NCI-H128 (cell line): ENCODE results near the gene CPED1.
"Not testable (repeated sequence)": the region's sequence is repeated elsewhere in the genome, so short reads cannot be mapped to it uniquely, and the experiment has no call there.

Experiments
- DNase-seq: peaks from one replicate; lab custom pipeline; 2025; ENCODE audit not compliant: unreplicated experiment; lab: John Stamatoyannopoulos, UW

CPED1 gene

DNA sequence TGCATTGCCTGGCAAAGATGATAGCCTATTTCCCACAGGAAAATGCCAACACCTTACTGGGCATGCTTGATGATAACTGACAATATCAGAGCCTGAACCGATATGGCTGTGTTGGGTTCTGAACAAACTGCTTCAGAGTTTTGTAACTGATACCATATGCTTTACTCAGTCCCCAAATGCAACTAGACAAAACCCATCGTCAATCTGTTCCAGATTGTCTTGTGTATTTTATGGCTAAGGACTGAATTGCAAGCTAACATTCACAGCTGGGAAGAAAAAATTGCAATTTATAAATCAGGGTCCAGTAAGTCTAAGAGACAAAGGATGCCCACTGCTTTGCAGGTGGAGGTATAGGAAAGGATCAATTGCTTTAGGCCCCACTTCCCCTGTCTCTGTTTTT, 223.5 kb downstream of the CPED1 start:
- DNase-seq = no peak

DNA sequence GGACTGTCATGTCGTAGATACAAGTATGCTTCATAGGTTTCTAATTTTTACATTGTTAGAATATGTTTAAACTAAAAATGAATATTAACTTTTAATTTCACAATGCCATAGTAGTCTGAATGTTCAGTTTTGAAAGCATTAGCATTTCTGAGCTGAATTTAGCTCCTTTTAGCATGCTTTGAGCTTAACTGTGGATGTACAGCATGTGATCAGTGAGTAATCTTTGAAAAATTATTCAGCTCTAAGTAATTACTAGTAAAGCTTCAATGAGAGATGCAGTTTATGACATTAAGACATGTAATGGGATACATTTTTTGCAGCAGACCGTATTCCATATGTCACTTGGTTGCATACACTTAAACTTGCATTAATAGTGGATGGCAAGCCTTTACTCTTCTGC, 226.1 kb downstream of the CPED1 start:
- no peak for DNase-seq

- DNase-seq = no peak
These were observed 230.5 kb downstream of the CPED1 start for GRCh38 chr7:121219026-121219425.

DNA sequence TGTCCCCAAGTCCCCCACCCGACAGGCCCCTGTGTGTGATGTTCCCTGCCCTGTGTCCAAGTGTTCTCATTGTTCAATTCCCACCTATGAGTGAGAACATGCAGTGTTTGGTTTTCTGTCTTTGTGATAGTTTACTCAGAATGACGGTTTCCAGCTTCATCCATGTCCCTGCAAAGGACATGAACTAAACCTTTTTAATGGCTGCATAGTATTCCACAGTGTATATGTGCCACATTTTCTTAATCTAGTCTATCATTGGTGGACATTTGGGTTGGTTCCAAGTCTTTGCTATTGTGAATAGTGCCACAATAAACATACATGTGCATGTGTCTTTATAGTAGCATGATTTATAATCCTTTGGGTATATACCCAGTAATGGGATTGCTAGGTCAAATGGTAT, 232.6 kb downstream of the CPED1 start:
- DNase-seq = not testable (repeated sequence)

GRCh38 chr7:121228779-121229178, 240.3 kb downstream of the CPED1 start:
- no peak for DNase-seq

DNA sequence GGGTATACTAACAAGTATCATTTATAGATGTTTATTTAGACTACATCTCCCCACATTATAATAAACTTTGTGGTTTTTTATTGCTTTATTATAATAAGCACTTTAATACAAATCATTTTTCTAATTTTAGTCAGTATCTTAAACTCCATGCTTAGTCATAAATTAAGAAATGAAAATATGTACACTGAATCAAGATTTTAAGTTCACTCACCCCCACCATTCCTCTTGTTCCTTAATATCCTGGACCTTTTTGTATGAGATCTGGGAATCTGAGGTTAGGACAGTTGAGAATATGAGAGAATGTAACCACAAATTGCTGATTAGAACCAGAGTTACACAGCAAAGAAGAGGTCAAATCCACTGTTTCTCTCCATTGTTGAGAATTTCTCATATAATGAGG, 246.7 kb downstream of the CPED1 start:
- DNase-seq = no peak

DNA sequence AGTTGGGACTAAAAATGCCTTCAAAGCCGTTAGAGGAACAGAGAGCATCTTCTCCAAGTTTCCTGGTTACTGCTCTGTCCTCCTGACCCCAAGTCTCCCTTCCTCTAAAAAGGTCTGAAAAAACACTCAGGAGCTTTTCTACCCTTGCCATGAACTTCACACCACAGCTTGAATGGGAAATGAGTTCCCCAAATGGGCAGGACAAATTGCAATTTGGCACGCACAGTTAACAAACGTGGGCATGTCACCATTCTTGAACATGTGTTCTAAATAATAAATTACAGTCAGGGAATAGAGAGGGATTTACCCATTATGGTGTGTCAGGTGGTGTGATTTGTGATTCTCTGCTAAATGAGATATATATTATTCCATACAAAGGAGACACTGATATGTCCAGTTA, 249.1 kb downstream of the CPED1 start:
- DNase-seq = no peak

GRCh38 chr7:121244120-121244870, 255.8 kb downstream of the CPED1 start:
- DNase-seq = no peak

DNA sequence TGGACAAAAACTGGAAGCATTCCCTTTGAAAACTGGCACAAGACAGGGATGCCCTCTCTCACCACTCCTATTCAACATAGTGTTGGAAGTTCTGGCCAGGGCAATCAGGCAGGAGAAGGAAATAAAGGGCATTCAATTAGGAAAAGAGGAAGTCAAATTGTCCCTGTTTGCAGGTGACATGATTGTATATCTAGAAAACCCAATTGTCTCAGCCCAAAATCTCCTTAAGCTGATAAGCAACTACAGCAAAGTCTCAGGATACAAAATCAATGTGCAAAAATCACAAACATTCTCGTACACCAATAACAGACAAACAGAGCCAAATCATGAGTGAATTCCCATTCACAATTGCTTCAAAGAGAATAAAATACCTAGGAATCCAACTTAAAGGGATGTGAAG, 262.9 kb downstream of the CPED1 start:
- not testable (repeated sequence) for DNase-seq

- DNase-seq = not testable (repeated sequence)
These were observed 264.2 kb downstream of the CPED1 start for GRCh38 chr7:121252523-121253235.

GRCh38 chr7:121259826-121260225, 271.3 kb downstream of the CPED1 start:
- DNase-seq = no peak

DNA sequence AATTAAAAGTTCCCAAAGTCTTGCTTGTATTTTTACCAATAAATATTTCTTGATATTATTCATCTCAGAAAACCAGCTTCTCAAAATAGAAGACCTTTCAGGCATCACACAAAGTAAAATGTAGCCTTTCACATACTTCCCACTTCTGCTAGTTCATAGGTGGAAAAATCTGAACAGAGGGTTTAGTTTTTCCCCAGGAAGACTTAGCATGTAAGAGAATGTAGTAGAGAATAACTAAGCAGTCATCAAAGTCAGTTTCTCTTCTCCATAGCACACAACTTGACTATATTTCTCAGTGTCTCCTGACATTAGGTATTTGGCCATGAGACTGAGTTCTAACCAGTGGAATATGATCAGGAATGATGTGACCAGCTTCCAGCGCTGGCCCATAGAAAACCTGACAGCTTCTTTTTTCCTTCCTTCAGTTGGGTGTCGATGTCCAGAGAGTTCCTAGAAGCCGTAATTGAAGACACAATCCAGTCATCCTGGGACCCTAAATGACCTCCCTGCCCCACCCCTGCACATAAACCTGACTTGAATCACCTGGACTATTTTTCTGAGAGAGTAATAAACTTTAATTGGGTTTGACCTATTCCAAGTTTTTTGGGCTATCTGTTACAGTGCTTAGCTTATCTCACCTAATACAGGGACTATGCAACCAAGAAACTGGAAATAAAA, 272.8 kb downstream of the CPED1 start:
- no peak for DNase-seq

DNA sequence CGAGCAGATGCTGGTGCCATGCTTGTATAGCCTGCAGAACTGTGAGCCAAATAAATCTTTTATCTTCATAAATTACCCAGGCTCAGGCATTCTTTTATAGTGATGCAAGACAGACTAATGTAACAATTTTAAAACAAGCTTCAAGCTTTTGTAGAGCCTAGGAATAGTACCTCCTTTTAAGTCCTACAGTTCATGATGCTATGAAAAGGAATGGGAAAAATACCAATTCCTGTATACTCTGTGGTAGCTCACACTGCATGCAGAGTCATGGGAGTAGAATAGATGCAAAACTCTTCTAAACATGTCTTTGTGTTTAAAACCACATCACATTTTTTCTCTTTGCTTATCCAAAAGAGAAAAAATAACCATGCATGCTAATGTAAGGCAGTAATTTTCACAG, 273.7 kb downstream of the CPED1 start:
- DNase-seq = no peak

- no peak for DNase-seq
These were observed 274.5 kb downstream of the CPED1 start for GRCh38 chr7:121262969-121263368.

DNA sequence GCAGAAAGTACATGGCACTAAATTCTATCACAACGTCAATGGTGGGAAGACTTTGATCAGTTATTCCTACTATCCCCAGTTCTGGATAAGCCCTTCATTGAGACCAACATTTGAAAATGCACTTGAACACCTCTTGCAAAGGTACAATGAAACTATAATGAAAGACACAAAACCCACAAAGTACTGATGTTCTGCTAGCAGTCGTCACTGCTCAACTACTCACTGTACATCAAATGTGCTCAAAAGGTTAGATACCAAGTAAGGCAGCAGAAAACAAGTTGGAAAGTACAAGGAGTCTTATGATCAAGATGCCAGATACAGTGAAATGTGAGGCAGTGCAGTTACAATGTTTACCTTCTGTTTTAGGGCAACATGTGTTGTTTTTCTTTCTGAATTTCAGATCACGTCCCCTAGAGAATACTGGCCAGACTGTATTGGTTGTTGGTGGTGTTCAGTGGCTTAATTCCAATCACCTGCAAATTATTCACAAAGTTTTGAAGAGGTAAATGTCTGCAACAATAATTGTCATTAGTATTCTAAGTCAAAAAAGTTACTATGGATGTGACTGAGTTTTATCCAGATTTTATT, 277.9 kb downstream of the CPED1 start:
- no peak for DNase-seq

- no peak for DNase-seq
These were observed 279.1 kb downstream of the CPED1 start for GRCh38 chr7:121267612-121268011.

DNA sequence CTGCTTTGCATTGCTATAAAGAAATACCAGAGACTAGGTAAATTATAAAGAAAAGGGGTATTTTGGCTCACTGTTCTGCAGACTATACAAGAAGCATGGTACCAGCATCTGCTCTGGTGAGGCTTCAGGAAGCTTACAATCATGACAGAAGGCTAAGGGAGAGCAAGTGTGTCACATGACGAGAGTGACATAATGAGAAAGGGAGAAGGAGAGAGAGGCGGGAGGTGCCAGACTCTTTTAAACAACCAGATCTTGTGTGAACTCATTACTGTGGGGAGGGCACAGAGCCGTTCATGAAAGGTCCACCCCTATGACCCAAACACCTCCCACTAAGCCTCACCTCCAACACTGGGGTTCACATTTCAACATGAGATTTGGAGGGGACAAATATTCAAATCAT, 281.3 kb downstream of the CPED1 start:
- no peak for DNase-seq

DNA sequence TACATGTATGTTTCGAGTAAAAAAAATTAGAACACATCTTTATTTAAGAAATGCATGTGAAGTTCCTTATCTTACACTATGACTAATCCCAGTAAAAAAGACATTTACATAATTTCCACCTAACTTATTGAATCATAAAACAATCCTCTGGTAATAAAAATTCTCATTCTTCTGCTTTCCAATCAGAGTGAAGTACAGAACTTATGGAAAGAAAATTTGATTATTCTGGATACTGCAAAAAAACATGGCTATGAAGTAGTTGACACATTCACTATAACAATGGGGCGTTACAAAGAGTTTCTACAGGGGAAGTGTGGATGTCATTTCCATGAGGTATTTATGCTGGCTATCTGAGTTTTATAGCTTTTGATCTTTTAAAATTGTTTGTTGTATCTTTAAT, 282.6 kb downstream of the CPED1 start:
- no peak for DNase-seq

- no peak for DNase-seq
These were observed 283.4 kb downstream of the CPED1 start for GRCh38 chr7:121271916-121272315.

DNA sequence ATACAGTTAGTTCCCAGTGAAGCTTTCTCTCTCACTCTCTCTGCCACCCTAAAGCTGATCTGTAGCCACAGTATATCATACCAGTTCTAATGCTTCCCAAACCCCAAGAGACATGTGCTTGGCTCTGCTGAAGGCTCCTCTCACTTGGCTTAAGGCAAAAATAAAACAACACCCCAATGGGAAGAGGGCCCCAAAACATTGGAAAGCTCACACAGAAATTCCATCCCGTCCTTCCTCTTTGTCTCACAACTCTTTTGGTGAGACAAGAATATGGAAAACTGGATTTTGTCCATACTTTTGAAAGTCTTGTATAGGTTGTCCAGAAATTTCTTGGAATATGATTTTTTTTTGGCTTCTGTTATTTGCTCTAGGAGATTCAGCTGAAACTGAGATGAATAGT, 284.2 kb downstream of the CPED1 start:
- DNase-seq = no peak

DNA sequence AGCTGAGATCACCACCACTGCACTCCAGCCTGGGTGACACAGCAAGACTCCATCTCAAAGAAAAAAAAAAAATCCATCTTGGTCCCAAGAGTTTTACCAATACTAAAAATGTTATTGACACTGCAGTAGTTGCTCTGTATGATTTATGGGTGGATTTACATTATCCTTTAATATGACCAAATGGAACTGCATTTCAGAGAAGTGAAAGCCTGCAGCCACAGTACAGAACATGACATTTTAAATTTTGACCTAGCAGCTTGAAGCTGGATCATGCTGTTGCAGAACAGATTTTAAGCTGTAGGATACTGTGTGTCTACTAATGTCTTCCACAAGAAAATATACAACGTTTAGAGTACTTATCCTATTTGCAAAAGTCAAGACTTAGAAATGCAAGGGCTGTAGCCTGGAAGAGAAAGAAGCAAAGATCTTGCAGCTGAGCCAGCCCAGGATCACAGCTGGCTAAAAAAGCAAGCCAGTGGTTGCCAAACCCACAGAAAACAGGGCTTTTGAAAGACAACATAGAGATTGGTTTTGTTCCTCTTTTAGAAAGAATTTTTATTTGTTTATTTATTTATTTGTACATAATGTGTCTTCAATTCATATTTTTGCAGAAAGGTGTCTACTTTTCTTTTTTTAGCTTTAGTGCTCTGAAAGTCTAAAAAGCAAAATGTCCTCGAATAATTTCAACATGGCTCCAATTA, 285.1 kb downstream of the CPED1 start:
- DNase-seq = no peak
